ENCODE measurements around the gene PICK1. TPM values are rescaled to one million over a fixed set of nuclear protein-coding genes. Genes with fewer than 3 reads are reported as not detected.

PICK1 gene
- total and polyA plus RNA-seq, 2 of the 13 experiments (the other 11 are each of a cell fraction or from before 2014, with no cell fraction given), result 19.3 to 25.3 TPM

- TF ChIP-seq ZNF788 (CRISPR knock-in tag; IDR thresholded peaks at IDR 0.05; ENCODE audit: borderline replicate concordance) (peak; percentile 44; the same call in 1 of the 2 replicates), ZFP41 (CRISPR knock-in tag; IDR thresholded peaks at IDR 0.05; ENCODE audit: borderline replicate concordance) (no peak), CENPBD1 (CRISPR knock-in tag; IDR thresholded peaks at IDR 0.05; ENCODE audit: borderline replicate concordance, low read depth) (no peak), ISL2 (CRISPR knock-in tag; IDR thresholded peaks at IDR 0.05) (peak; percentile 46; the same call in 1 of the 2 replicates), YEATS2 (CRISPR knock-in tag; IDR thresholded peaks at IDR 0.05; ENCODE audit: borderline replicate concordance) (peak; percentile 85), JUNB (CRISPR knock-in tag; IDR thresholded peaks at IDR 0.05; ENCODE audit: borderline replicate concordance) (no peak), MTF1 (CRISPR knock-in tag; IDR thresholded peaks at IDR 0.05) (no peak), SRF (IDR thresholded peaks at IDR 0.05; ENCODE audit: low read depth, low read length) (no peak), LCORL (IDR thresholded peaks at IDR 0.05) (no peak), LCORL (CRISPR knock-in tag; IDR thresholded peaks at IDR 0.05) (peak; percentile 73), ZNF382 (CRISPR knock-in tag; IDR thresholded peaks at IDR 0.05; ENCODE audit: borderline replicate concordance) (no peak), ZNF563 (CRISPR knock-in tag; IDR thresholded peaks at IDR 0.05) (no peak), SOX6 (IDR thresholded peaks at IDR 0.05) (no peak), SOX6 (CRISPR knock-in tag; IDR thresholded peaks at IDR 0.05) (peak; percentile 62), HOXA9 (CRISPR knock-in tag; IDR thresholded peaks at IDR 0.05; ENCODE audit: borderline replicate concordance) (no peak), HOXA3 (CRISPR knock-in tag; IDR thresholded peaks at IDR 0.05) (peak; percentile 95), MEIS1 (CRISPR knock-in tag; IDR thresholded peaks at IDR 0.05; ENCODE audit: borderline replicate concordance) (0 out of 2 replicates have a peak, but pooled peaks have one; percentile 44), DR1 (CRISPR knock-in tag; IDR thresholded peaks at IDR 0.05) (peak; percentile 56; the same call in 1 of the 2 replicates), ZNF224 (CRISPR knock-in tag; IDR thresholded peaks at IDR 0.05) (no peak), RXRB (CRISPR knock-in tag; IDR thresholded peaks at IDR 0.05; ENCODE audit: borderline replicate concordance) (peak; percentile 48), KDM2A (CRISPR knock-in tag; IDR thresholded peaks at IDR 0.05; ENCODE audit: borderline replicate concordance, low read depth) (peak; percentile 51; the same call in 1 of the 2 replicates), KMT2B (CRISPR knock-in tag; IDR thresholded peaks at IDR 0.05) (peak; percentile 69), POLR2AphosphoS5 (IDR thresholded peaks at IDR 0.05; ENCODE audit: low read depth, low read length) (peak; percentile 59), ZNF619 (CRISPR knock-in tag; IDR thresholded peaks at IDR 0.05) (no peak), ZNF414 (CRISPR knock-in tag; IDR thresholded peaks at IDR 0.05) (no peak; the same call in 1 of the 2 replicates)
- TF ChIP-seq, protein P1, sequence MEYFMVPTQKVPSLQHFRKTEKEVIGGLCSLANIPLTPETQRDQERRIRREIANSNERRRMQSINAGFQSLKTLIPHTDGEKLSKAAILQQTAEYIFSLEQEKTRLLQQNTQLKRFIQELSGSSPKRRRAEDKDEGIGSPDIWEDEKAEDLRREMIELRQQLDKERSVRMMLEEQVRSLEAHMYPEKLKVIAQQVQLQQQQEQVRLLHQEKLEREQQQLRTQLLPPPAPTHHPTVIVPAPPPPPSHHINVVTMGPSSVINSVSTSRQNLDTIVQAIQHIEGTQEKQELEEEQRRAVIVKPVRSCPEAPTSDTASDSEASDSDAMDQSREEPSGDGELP (IDR thresholded peaks at IDR 0.05; ENCODE audit: borderline replicate concordance, low read depth), result peak; percentile 63; the same call in 1 of the 2 replicates
These were observed at the start of gene PICK1 (continued) for GRCh38 chr22:38056969-38057891.

Measured in HepG2 (cell line).